HG02798 (cell line): Measurements from ENCODE around the gene PHLPP2.

Experiments
- ATAC-seq: cut with Tn5 transposase; IDR thresholded peaks from one replicate; pipeline ENCODE4 v1.9.1; 2021; ENCODE audit warnings: mild to moderate bottlenecking; ENCODE audit not compliant: unreplicated experiment, poor library complexity

The PHLPP2 gene

DNA sequence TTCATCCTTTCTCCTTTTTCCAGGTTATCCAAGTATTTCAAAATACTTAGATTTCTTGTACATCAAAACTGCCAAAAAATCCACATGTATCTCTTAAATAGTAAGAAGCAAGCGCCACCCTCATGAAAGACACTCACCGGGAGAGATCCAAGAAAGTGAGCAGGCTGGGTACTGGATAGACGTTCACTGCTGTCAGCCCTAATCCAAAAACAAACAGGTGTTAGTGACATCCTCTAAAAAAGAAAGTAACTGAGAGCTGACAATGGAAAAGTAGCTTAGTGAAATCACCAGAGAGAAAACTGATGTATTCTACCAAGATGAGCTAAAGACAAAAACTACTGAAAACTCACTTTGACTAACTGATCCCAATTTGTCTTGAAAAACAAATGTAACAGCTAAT, 52.4 kb downstream of the PHLPP2 start:
- ATAC-seq: no peak

GRCh38 chr16:71671165-71671564, 53.3 kb downstream of the PHLPP2 start:
- no peak for ATAC-seq

GRCh38 chr16:71670537-71670936, 54.0 kb downstream of the PHLPP2 start:
- no peak for ATAC-seq

- ATAC-seq: no peak
These were observed 54.5 kb downstream of the PHLPP2 start for GRCh38 chr16:71669926-71670536.

DNA sequence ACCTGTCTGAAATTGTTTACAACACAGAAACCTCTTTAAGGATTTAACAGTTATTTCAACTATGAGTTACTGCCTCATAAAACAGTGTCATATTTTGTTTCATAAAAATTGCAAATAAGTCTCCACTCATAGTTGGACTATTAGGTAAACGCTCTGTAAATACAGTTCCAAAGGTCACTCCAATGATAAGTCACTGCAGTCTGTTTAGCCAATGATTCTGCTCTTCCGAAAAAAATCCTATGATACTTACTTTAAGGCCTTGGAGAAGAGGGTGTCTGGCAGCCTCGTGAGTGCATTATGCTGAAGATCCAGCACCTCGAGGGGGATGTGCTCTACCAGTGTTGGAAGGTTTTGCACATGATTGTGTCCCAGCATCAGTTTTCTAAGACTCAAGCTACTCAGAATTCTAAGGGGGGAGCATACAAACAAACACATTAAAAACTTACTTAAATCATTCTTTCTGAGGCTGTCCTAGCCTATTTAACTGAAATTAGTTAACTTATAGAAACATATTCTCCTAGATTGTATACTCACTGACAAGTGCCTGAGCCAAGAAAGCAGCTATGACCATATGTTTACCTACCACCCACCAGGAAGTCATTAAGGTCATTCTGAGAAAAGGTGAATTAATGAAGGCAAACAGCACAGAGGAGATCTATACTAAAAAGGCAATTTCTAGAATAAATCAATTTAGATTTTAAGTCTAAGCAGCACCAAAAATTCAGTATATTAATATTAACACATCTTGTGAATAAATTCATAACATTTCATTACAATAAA, 57.4 kb downstream of the PHLPP2 start:
- no peak for ATAC-seq

DNA sequence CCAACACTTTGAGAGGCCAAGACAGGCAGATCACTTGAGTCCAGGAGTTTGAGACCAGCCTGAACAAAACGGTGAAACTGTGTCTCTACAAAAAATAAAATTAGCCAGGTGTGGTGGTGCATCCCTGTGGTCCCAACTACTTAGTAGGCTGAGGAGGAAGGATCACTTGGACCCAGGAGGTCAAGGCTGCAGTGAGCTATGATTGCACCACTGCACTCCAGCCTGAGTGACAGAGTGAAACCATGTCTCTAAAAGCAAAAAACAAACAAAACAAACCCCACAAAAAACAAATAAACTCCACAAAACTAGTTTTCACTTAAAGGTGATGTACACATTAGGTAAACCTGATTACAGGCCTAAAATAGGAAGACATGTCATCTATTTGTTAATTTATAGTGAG, 58.2 kb downstream of the PHLPP2 start:
- no peak for ATAC-seq

GRCh38 chr16:71659471-71659870, 65.0 kb downstream of the PHLPP2 start:
- no peak for ATAC-seq

DNA sequence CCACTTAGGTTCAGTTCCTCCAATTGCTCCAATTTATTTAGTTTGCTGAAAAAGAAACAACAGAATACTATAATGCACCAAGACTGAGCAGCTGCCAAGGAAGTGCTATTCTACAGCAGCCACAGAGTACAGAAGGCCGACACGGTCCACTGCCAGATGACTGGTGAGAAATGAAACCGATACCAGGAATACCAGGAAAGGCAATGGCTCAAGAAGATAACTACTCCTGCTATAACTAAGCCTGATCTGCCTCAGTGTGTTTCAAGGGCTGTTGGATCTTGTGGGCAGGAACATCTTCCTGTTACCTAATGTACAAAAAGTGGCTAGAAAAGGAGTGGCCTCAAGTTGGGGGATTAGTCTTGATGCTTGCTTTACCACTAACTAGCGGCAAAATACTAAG, 65.7 kb downstream of the PHLPP2 start:
- no peak for ATAC-seq

DNA sequence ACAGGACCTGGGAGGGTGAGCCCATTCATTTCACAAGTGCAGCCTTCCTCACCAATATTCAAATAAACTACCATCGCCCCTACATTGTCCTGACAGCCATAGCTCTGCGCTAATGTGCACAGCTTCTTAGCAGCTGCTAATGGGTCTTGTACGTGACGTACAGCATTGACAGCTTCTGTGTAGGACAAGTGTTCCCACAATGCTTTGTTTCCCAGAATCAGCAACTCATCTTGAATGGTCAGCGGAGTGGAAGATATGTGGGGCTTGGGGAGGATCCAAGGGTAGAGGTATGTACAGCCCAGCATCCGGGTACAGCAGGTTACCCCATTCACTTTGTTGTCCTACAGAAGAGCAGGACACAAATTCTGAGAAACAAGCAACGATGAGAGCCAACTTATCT, 74.8 kb downstream of the PHLPP2 start:
- no peak for ATAC-seq

DNA sequence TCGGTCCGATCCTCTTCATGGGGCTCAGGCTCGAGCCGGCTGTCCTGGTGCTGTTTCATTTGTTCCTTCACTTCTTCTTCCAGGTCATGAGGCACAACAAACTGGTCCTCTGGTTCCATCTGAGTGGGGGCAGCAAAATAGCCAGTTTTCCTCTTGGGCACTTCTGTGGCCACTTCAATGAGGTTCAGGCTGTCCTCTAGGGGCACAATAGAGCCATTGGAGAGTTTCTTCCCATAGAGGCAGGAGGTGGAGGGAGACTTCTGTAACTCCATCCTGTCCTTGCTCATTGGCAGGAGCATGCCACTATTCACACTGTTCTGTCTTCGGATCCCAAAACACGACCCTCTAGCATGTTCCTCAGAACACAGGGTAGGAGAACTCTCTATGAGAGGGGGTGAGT, 75.6 kb downstream of the PHLPP2 start:
- no peak for ATAC-seq

DNA sequence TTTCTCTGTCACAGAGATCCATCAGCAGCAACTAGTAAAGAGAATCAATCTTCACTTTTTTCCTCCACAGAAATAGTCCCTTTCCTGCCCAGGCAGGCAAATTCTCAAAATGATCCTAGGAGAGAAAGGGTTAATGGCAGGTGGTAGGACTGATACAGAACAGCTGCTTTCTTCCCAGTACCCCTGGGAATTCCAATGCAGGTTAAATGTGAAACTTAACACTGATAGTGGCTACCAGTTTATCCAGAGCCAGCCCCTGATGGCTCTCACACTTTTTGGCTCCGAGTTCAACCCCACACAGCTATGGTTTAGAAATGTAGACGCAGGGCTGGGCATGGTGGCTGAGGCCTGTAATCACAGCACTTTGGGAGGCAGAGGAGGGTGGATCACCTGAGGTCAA, 76.3 kb downstream of the PHLPP2 start:
- ATAC-seq: no peak

- no peak for ATAC-seq
These were observed 77.1 kb downstream of the PHLPP2 start for GRCh38 chr16:71647391-71647790.

DNA sequence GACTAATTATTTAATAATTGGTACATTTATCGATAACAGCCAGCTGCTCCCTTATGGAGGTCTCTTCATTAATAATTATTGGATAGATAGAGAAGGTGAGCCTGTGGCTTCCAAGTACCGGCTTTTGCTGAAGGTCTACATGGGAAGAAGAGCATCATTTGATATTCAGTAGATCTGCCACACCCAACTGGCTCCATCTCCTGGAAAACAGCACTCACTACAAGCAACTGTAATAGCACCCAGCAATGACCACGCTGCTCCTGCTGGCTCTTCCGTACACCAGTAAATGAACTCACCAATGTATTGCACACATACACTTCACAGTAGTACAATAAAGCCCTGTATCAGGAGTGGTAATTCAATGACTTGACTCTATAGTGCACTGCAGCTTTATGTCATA, 79.1 kb downstream of the PHLPP2 start:
- ATAC-seq: no peak

GRCh38 chr16:71637398-71637797, 87.1 kb downstream of the PHLPP2 start:
- no peak for ATAC-seq

DNA sequence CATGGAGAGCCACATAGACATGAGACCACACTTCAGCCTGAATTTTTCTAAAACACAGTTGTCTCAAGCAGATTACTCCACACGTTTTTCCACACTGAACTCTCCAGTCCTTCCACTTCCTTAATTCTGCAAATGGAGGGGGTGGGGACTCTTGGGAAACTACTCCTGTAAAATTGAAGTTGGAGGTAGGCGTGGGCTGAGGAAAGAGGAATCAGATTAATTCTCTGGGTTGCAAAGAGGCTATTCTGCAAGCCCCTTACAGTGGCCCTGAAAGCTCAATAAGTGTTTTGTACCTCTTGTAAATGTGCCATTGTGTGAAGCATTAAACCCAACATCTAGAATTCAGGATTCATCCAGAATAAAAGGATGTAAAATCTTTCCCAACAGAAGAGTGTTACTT, 88.9 kb downstream of the PHLPP2 start:
- ATAC-seq: no peak

- no peak for ATAC-seq
These were observed 92.7 kb downstream of the PHLPP2 start for GRCh38 chr16:71631776-71632175.

DNA sequence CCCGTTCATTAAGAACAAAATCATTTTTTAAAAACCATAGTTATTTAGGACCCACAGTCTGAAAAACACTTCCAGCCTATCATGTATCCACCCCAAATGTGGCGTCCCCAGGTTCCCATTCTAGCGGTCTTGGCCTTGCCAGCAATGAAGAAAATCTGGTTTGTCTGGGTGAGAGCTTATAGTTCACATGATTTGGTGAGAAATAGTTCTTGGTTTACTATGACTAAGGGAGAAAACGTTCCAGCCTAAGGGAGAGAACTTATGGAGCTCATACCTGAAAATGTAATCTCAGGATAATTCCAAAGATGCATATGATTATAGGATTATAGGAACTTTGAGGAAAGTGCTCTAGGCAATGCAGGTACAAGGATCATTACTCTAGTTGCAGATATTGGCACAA, 93.7 kb downstream of the PHLPP2 start:
- ATAC-seq: no peak

GRCh38 chr16:71629278-71630016, 95.1 kb downstream of the PHLPP2 start:
- no peak for ATAC-seq

DNA sequence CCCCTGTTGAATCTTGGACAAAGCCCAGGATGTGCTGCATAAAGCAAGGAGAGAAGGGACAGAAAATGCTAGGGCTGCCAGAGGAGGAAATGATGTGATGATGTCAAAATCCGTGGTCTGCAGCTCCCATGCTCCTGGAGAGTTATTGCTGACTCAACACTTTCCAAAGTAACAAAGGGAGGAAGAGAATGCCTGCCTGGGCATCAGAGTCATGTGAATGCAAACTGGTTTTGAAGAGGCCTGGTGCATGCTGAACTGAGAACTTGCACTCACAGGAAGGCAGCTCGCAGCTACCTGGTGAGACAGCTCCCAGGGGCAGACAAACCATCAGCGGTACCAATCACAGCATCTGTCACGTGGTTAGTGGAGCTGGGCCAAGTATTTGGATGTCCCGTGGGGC, 95.7 kb downstream of the PHLPP2 start:
- no peak for ATAC-seq

DNA sequence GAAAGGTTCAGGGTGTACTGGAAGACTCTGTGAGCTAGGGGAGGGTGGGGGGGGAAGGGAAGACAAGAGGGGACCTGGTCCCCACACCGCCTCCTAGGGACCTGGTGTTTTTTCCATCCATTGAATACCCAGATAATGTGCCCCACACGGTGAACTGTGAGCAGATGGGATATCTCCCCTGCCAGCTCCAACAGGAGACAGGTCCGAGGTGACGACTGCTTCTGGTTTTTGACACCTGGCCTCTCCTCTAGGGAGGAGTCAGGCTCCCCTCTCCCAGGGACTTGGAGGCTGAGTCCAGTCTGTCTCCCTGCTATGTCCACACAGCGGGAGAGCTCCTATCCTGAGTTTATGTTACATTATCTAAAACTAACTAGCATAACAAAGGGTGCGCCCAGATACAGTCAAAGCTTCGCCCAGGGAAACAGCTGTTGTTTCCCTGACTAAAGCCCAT, 96.7 kb downstream of the PHLPP2 start:
- ATAC-seq: no peak

DNA sequence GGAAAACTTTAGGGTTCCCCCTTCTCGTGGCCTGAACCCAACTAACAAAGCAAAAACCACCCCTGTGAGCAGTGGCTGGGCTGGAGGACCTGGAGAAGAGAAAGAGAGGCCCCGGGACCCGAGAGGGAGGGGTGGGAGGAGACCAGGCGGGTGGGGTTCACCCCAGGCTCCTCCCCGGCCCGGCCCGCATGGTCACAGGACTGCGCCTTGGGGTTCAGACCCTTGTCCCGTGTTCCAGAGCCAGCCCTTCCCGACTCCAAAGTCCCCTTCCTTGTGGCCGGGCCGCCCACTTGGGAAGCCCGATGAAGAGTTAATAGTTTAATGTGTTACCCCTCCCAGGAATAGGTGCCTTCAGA, 97.7 kb downstream of the PHLPP2 start:
- no peak for ATAC-seq
